ENCODE data around the gene DOK7.

DNA sequence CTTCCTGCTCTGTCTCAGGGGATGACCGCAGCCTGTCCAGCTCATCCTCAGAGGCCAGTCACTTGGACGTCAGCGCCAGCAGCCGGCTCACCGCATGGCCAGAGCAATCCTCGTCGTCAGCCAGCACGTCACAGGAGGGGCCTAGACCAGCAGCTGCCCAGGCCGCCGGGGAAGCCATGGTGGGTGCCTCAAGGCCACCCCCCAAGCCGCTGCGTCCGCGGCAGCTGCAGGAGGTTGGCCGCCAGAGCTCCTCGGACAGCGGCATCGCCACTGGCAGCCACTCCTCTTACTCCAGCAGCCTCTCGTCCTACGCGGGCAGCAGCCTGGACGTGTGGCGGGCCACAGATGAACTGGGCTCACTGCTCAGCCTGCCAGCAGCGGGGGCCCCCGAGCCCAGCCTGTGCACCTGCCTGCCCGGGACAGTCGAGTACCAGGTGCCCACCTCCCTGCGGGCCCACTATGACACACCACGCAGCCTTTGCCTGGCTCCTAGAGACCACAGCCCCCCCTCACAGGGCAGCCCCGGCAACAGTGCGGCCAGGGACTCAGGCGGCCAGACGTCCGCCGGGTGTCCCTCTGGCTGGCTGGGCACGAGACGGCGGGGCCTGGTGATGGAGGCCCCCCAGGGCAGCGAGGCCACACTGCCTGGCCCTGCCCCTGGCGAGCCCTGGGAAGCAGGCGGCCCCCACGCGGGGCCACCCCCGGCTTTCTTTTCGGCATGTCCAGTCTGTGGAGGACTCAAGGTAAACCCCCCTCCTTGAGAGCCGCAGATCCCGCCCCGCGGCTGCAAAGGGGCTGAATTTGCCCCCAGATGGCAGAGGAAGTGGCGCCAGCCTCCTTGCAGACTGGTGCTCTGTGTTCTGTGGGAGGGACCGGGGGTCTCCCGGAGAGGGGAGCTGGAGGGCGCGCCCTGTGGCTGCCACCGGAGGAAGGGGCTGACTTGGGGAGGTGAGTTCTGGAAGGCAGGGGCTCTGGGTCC lies 29.9 kb downstream of the DOK7 start:
- TF ChIP-seq, protein P1, sequence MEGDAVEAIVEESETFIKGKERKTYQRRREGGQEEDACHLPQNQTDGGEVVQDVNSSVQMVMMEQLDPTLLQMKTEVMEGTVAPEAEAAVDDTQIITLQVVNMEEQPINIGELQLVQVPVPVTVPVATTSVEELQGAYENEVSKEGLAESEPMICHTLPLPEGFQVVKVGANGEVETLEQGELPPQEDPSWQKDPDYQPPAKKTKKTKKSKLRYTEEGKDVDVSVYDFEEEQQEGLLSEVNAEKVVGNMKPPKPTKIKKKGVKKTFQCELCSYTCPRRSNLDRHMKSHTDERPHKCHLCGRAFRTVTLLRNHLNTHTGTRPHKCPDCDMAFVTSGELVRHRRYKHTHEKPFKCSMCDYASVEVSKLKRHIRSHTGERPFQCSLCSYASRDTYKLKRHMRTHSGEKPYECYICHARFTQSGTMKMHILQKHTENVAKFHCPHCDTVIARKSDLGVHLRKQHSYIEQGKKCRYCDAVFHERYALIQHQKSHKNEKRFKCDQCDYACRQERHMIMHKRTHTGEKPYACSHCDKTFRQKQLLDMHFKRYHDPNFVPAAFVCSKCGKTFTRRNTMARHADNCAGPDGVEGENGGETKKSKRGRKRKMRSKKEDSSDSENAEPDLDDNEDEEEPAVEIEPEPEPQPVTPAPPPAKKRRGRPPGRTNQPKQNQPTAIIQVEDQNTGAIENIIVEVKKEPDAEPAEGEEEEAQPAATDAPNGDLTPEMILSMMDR (conservative IDR thresholded peaks at IDR 0.05 in 1 of 2, IDR thresholded peaks at IDR 0.05 in 1 of 2; ENCODE audit: low read depth in 1 of 2, low read length in 2 of 2) = no peak
- no peak for TF ChIP-seq EZH2 (IDR thresholded peaks at IDR 0.05; ENCODE audit: low read length, missing control alignments)

Measured in fibroblast of lung (primary cell).